HG02885 (cell line): Measurements from ENCODE around the gene FAM3A.
"Not testable (repeated sequence)": the region's sequence is repeated elsewhere in the genome, so short reads cannot be mapped to it uniquely, and the experiment has no call there.

Source experiments
- ATAC-seq: cut with Tn5 transposase; IDR thresholded peaks from one replicate; pipeline ENCODE4 v1.9.1; 2021; ENCODE audit warnings: mild to moderate bottlenecking; ENCODE audit not compliant: unreplicated experiment, poor library complexity

The FAM3A gene

GRCh38 chrX:154515966-154516655, at the start of gene FAM3A:
Gene FAM3A, minus strand, starts transcription at chrX:154516232. Its CDS starts 460 bp downstream, at chrX:154515772.
- ATAC-seq = peak; percentile 93

- not testable (repeated sequence) for ATAC-seq
Observed at GRCh38 chrX:154562295-154562694, 46.3 kb upstream of the FAM3A start.

DNA sequence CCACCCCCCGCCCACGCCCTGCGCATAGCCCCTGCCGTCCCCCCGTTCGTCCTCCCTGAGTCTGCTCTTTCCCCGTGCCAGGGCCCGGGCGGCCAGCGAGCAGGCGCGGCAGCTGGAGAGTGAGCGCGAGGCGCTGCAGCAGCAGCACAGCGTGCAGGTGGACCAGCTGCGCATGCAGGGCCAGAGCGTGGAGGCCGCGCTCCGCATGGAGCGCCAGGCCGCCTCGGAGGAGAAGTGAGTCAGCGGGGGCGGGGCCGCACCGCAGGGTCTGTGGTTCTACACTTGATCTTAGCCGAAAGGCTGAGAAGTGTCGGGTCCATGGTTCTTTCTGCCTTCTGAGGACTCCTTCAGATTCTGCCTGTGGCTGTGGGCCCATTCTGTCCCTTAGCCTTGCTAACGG, 44.3 kb upstream of the FAM3A start:
- not testable (repeated sequence) for ATAC-seq

- not testable (repeated sequence) for ATAC-seq
Observed at GRCh38 chrX:154558896-154559295, 42.9 kb upstream of the FAM3A start.

- ATAC-seq = not testable (repeated sequence)
Observed at GRCh38 chrX:154558060-154558690, 42.1 kb upstream of the FAM3A start.

DNA sequence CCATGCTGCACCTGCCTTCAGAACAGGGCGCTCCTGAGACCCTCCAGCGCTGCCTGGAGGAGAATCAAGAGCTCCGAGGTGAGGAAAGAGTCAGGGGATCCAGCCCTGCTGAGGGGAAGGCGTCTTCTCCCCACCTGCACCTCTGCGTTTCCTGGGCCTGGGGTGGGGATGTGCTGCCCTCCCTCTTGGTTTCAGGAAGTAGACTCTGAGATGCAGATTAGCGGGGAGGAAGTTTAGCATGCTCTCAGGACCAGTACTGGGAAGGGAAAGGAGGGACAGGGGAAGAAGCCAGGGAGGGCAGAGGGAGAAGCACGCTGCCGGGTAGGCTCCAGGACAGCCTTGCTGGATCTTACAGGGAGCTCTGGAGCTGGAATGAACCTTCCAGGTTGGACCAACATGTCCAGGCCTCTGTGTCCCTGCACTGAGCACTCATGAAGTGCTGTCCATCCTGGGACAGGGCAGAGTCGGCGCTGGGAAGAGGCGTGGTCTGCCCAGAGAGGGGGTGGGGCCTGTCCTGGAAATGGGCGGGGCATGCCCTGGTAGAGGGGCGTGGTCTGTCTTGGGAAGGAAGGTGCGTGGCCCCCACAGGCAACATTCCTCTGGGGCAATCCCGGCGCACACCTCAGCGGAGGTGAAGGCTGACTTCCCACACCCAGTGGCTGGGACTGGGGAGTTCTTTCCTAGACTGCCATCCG, 36.2 kb upstream of the FAM3A start:
- ATAC-seq = not testable (repeated sequence)

- ATAC-seq = no peak
Observed at GRCh38 chrX:154549766-154550165, 33.7 kb upstream of the FAM3A start.

GRCh38 chrX:154548028-154548316, 31.9 kb upstream of the FAM3A start:
- no peak for ATAC-seq

DNA sequence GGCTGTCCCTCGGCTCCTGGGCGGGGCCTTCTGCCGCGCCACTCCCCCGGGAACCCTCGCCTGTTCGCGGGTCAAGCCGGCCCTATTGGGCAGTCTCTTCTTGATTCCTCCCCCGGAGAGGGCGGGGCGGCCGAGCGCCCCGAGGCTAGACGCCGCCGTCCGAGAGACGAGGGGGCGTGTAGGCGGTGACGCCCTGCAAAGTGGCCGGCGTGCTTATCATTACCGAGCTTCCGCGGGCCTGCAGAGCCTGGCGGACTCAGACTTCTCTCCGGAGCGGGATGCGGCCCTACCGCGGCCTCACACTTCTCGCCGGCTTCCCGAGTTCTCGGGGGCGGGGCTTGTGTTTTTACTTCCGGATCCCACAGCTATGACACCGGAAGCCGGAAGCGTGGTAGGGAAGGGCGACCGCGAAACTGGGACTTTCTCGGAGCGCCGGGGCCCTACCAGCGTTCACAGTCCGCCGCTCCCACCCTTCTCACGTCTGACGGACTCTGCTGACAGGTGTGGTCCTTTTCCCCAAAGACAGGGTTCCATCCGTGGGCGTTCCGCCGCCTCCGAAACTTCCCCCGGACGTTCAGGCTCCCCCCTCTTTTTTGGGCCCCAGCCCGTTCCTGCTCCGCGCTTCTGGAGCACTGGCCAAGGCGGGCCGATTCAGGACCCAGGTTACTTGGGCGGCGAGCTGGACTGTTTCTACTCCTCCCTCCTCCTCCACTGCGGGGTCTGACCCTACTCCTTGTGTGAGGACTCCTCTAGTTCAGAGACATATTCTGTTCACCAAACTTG, 31.4 kb upstream of the FAM3A start, which contains the start of gene IKBKG:
IKBKG (plus strand) TSS at position 376 of the 783 bp plus-strand sequence. CDS start 4,383 bp downstream, outside the sequence.
- ATAC-seq = peak; percentile 81

GRCh38 chrX:154546354-154547244, 30.6 kb upstream of the FAM3A start, which contains the start of gene G6PD:
Gene G6PD, minus strand, starts transcription at chrX:154546846. Its CDS starts 691 bp downstream, at chrX:154546155.
- ATAC-seq = peak; percentile 52

GRCh38 chrX:154545673-154546274, 29.7 kb upstream of the FAM3A start:
- no peak for ATAC-seq

- ATAC-seq = no peak
Observed at GRCh38 chrX:154542723-154543424, 26.8 kb upstream of the FAM3A start.

DNA sequence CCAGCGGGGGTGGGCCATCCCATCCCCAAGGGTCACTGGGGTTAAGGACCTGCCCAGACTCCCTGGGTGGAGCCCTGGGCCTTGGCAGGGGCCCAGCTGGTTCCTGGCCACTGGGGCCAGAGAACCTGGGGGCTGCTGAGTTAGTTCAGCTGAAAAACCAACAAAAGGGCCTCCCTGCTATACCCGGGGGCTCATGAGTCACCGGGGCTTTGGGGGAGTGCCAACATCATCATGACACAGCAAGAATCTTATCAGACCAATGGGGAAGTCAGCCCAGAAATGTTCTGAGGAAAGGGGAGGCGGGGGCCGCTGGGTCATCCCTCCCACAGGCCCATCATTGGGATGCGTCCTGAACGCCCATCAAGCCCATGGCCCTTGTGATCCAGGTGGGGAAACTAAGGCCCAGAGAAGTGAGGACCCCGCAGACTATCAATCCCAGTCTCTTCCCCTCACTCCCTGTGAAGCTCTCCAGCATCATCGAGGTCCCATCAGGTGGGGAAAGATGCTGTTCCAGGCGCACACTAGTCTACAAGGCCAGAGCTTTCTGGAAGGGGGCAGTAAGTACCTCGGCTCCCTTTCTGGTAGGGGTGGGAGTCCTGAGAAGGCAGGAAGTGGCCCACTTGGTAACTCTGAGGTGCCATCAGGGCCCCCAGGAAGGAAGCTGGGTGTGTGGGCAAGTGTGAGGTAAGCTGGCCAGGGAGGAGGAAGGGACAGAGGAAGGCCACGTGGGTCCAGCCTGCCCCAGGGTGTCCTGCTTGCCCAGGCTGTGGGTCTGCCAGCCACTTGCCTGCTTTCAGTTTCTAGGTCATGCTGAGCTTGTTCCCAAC, 26.1 kb upstream of the FAM3A start:
- ATAC-seq = no peak

DNA sequence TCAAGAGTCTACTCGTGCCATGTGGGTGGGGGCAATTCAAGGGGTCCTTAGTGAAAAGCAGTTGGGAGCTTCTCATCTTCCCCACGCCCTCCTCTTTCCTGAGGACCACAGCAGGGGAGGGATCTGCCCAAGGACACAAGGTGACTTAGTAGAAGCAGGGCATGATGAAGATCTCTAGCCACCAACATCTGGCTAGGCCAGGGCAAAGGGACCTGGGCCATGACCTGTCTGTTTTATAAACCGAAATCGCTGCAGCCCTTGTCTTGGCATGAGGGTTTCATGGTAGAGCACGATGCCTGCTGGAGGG, 25.5 kb upstream of the FAM3A start:
- ATAC-seq = no peak

- no peak for ATAC-seq
Observed at GRCh38 chrX:154540897-154541535, 25.0 kb upstream of the FAM3A start.

DNA sequence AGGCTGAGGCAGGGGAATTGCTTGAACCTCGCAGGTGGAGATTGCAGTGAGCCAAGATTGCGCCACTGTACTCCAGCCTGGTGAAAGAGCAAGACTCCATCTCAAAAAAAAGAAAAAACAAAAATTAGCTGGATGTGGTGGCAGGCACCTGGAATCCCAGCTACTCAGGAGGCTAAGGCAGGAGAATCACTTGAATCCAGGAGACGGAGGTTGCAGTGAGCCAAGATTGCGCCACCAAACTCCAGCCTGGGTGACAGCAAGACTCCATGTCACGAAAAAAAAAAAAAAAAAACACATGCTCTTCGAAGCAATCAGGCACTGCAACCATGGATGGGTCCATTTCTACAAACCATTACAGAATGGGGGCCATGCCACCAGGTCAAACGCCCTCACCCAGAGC, 24.3 kb upstream of the FAM3A start:
- ATAC-seq = not testable (repeated sequence)

DNA sequence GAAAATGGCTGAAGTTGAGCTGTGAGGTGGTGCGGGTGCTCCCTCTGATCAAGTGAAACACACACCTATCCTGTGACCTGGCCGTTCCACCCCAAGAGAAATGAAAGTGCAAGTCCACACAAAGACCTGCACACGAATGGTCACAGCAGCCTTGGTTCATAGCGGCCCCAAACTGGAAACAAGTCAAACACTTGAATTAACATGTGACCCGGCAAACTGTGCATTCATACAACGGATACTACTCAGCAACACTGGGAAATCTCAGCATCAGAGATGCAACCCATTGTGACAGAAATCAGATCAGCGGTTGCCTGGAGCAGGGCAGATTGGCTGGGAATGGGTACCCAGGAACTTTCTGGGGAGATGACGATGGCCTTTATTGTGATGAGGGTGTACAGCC, 23.0 kb upstream of the FAM3A start:
- no peak for ATAC-seq
